Measurements from ENCODE around the gene RHOBTB3.

The RHOBTB3 gene

GRCh38 chr5:95735406-95735805 is 4.3 kb downstream of the RHOBTB3 start:
- DNase-seq (ENCODE audit: low spot score), result no peak
- Histone ChIP-seq H3K4me3 (no peak overlapping the region), H3K27ac (peak overlapping the region; percentile 35 to 49)
- TF ChIP-seq CTCF (IDR thresholded peaks at IDR 0.05), result no peak

GRCh38 chr5:95738072-95738471 is 6.9 kb downstream of the RHOBTB3 start:
- DNase-seq (ENCODE audit: low spot score), result no peak
- H3K4me3 ChIP-seq, result no peak overlapping the region
- no peak overlapping the region for H3K27ac ChIP-seq
- TF ChIP-seq CTCF (IDR thresholded peaks at IDR 0.05), result no peak

DNA sequence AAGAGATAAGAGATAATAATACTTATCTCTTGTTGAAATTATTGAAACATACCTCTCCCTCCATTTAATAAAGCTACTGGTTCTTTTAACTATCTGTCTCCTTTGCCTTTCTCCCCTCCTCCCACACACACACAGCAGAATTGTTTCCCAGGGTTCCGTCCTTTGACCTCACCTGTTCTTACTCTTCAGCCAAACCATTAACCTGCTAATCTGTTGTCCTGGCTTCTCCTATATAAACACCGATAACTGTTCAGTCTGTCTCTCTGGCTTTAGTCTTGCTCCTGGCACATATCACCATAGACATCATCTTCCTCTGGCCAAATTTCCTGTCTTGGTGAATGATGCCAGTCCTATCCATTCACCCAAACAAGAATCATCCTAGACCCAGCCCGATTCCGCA is 7.7 kb downstream of the RHOBTB3 start:
- DNase-seq (ENCODE audit: low spot score), result no peak
- no peak overlapping the region for H3K4me3 ChIP-seq
- TF ChIP-seq CTCF (IDR thresholded peaks at IDR 0.05), result no peak
- no peak overlapping the region for H3K27ac ChIP-seq

- no peak overlapping the region for H3K27ac ChIP-seq
- no peak for DNase-seq (ENCODE audit: low spot score)
- no peak overlapping the region for H3K4me3 ChIP-seq
- no peak for TF ChIP-seq CTCF (IDR thresholded peaks at IDR 0.05)
Measured at GRCh38 chr5:95739857-95740256, 8.7 kb downstream of the RHOBTB3 start.

DNA sequence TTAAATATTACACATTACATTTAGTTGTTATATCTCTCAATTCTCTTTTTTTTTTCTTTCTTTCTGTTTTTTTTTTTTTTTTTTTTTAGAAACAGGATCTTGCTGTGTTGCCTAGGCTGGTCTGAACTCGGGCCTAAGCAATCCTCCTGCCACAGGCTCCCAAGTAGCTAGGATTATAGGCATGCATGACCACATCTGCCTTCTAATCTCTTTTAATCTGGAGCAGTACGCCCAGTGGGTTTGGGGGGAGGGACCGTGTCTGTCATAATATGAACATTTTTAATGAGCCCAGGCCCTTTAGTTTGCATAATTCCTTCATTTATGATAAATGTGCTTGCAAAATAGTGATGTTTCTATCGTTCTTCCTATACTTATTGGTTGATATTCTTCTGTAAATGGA is 10.3 kb downstream of the RHOBTB3 start:
- Histone ChIP-seq H3K4me3 (no peak overlapping the region), H3K27ac (no peak overlapping the region)
- no peak for DNase-seq (ENCODE audit: low spot score)
- TF ChIP-seq CTCF (IDR thresholded peaks at IDR 0.05), result no peak

- Histone ChIP-seq H3K4me3 (no peak overlapping the region), H3K27ac (no peak overlapping the region)
- no peak for TF ChIP-seq CTCF (IDR thresholded peaks at IDR 0.05)
- DNase-seq (ENCODE audit: low spot score), result no peak
Measured at GRCh38 chr5:95743232-95743631, 12.1 kb downstream of the RHOBTB3 start.

- DNase-seq (ENCODE audit: low spot score), result no peak
- no peak for TF ChIP-seq CTCF (IDR thresholded peaks at IDR 0.05)
- H3K27ac ChIP-seq, result no peak overlapping the region
- no peak overlapping the region for H3K4me3 ChIP-seq
Measured at GRCh38 chr5:95743877-95744276, 12.7 kb downstream of the RHOBTB3 start.
